ENCODE results near the gene ASCL2. TPM values are rescaled to one million over a fixed set of nuclear protein-coding genes. Genes with fewer than 3 reads are reported as not detected.

The ASCL2 gene
- total RNA-seq, 1 experiment from 2014 or later = 0.35 TPM

- Histone ChIP-seq H2BK15ac (ENCODE audit: low read depth, low read length) (no peak overlapping the region), H3K4ac (ENCODE audit: low read depth, low read length) (no peak overlapping the region), H3K27ac (ENCODE audit: insufficient read length, low read depth, low read length) (no peak overlapping the region), H3K79me1 (ENCODE audit: insufficient read depth, low read depth, low read length, poor library complexity, severe bottlenecking) (no peaks in the 10 kb centered on the region), H4K5ac (ENCODE audit: insufficient read length, low read depth, low read length) (no peak overlapping the region), H4K91ac (ENCODE audit: insufficient read length, low read depth, low read length) (no peak overlapping the region), H2AFZ (ENCODE audit: low read length) (no peak overlapping the region), H3K14ac (ENCODE audit: insufficient read depth, low read length) (no peak overlapping the region; the same call in 1 of the 2 replicates), H3K9me3 (ENCODE audit: control insufficient read depth, low read depth, low read length) (no peaks in the 10 kb centered on the region), H3K79me2 (ENCODE audit: insufficient read depth, low read length) (no peaks in the 10 kb centered on the region), H3K56ac (ENCODE audit: insufficient read length, low read depth, low read length) (no peak overlapping the region), H2BK120ac (ENCODE audit: low read depth, low read length, poor library complexity, severe bottlenecking) (no peak overlapping the region), H3K4me2 (ENCODE audit: insufficient read depth, insufficient read length, low read length) (no peak overlapping the region), H2BK12ac (ENCODE audit: insufficient read length, low read depth, low read length) (no peak overlapping the region), H3K23ac (ENCODE audit: insufficient read length, low read depth, low read length) (no peak overlapping the region), H2AK5ac (ENCODE audit: insufficient read length, low read length) (no peak overlapping the region), H3K18ac (ENCODE audit: insufficient read length, low read depth, low read length) (no peak overlapping the region), H2BK5ac (ENCODE audit: insufficient read length, low read length) (no peak overlapping the region), H4K8ac (replicated peaks; ENCODE audit: insufficient read length, low read depth, low read length) (no peak overlapping the region), H3K4me1 (ENCODE audit: insufficient read depth, low read length) (no peaks in the 10 kb centered on the region), H3T11ph (ENCODE audit: low read length) (no peak overlapping the region), H2BK20ac (ENCODE audit: low read depth, low read length, poor library complexity, severe bottlenecking) (no peak overlapping the region), H3K27me3 (ENCODE audit: insufficient read depth, low read length) (no peaks in the 10 kb centered on the region; the same call in 1 of the 2 replicates), H3K23me2 (ENCODE audit: insufficient read length, low read depth, low read length, poor library complexity, severe bottlenecking) (no peaks in the 10 kb centered on the region), H4K20me1 (ENCODE audit: control insufficient read depth, insufficient read depth, insufficient read length) (no peaks in the 10 kb centered on the region), H3K9ac (ENCODE audit: extremely low read depth, insufficient read length, low read length) (no peak overlapping the region)
- peaks cover 81% of the 10 kb centered on the region for H3K27me3 Mint-ChIP-seq (ENCODE audit: low read depth)
- peaks cover 0 to 10% of the 10 kb centered on the region in 2 experiments; a peak in 3 of 4 replicates for H3K4me1 Mint-ChIP-seq
- no peak overlapping the region for H3K4me3 Mint-ChIP-seq
- WGBS (ENCODE audit: extremely low coverage, insufficient read length, low lambda C conversion rate) = no CpG with 5 or more reads among the region's 10 CpGs
- H3K27ac Mint-ChIP-seq = peak overlapping the region in 1 of 3 experiments; percentile 58; a peak in 1 of 7 replicates
- TF ChIP-seq CTCF (conservative IDR thresholded peaks at IDR 0.05) = no peak
- DNase-seq = peak; percentile 21
- no peaks in the 10 kb centered on the region; a peak in 2 of 5 replicates for H3K9me3 Mint-ChIP-seq
- H3K36me3 Mint-ChIP-seq (ENCODE audit: insufficient read depth in 1 of 3, low read depth in 3 of 3) = no peaks in the 10 kb centered on the region
These were observed 20.0 kb upstream of the ASCL2 start for GRCh38 chr11:2290351-2290841.

All from H9 (cell line).